HG03439 (cell line): ENCODE data around the gene ANAPC10.
A peak's percentile ranks its signal among the peaks of the same experiment; 100 is the strongest.
"Not testable (repeated sequence)": the region's sequence is repeated elsewhere in the genome, so short reads cannot be mapped to it uniquely, and the experiment has no call there.

ENCODE experiments used
- ATAC-seq: cut with Tn5 transposase; IDR thresholded peaks from one replicate; pipeline ENCODE4 v1.9.1; 2021; ENCODE audit warnings: mild to moderate bottlenecking, moderate library complexity; ENCODE audit not compliant: unreplicated experiment

The ANAPC10 gene

DNA sequence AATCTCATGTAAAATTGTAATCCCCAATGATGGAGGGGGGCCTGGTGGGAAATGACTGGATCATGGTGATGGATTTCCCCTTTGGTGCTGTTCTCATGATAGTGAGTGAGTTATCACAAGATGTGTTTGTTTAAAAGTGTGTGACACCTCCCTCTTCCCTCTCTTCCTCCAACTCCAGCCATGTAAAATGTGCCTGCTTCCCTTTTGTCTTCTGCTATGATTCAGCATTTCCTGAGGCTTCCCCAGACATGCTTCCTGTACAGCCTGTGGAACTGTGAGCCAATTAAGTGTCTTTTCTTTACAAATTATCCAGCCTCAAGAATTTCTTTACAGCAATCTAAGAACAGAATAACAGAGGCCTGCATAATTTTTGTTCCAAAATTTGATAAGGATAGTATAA is 85.2 kb downstream of the ANAPC10 start:
- ATAC-seq: no peak

DNA sequence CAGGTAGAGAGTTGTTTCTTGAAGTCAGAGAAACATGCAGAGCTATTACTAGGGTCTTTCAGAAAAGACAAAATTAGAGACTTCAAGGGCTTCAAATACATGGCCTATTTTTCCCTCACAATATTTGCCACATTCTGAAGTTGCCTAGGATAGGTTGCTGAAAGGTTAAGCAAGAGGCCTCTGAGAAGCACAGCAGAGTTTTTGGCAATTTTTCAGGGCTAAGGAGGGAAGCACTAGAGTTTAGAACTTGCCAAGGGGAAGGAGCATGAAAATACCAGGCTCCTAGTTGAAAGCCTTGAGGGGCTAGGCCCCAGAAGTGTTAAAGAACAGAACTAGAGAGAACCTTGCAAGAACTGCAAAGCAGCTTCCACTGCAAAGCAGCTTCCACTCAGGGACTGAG is 86.4 kb downstream of the ANAPC10 start:
- ATAC-seq: no peak

DNA sequence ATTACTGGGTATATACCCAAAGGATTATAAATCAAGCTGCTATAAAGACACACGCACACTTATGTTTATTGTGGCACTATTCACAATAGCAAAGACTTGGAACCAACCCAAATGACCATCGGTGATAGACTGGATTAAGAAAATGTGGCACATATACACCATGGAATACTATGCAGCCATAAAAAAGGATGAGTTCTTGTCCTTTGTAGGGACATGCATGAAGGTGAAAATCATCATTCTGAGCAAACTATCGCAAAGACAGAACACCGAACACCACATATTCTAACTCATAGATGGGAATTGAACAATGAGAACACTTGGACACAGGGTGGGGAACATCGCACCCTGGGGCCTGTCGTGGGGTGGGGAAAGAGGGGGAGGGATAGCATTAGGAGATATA is 87.7 kb downstream of the ANAPC10 start:
- not testable (repeated sequence) for ATAC-seq

DNA sequence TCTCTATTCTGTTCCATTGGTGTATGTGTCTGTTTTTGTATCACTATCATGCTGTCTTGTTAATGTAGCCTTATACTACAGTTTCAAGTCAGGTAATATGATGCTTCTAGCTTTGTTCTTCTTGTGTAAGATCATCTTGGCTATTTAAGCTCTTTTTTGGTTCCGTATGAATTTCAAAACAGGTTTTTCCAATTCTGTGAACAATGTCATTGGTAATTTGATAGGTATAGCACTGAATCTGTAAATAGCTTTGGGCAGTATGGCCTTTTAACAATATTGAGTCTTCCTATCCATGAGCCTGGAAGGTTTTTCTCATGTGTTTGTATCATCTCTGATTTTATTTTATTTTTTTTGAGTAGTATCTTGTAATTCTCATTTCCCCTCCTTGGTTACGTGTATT is 94.3 kb downstream of the ANAPC10 start:
- ATAC-seq: no peak

DNA sequence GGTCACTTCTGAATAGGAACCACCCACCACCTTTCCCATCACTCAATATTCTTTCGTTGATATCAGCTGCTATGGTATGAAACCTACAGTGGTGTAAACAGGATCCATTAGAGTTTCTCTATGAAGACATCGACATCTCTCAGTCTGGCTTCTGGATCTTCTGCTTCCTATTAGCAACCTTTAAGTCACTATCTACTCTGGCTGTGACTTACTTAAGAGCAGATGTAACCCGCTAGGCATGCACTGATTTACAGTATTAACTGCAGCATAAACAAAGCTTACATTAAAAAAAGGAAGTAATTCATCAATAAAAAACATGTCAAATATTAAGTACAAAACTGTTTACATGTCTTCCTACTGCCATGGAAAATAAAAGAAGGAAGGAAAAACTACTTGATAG is 96.4 kb downstream of the ANAPC10 start:
- ATAC-seq: no peak

DNA sequence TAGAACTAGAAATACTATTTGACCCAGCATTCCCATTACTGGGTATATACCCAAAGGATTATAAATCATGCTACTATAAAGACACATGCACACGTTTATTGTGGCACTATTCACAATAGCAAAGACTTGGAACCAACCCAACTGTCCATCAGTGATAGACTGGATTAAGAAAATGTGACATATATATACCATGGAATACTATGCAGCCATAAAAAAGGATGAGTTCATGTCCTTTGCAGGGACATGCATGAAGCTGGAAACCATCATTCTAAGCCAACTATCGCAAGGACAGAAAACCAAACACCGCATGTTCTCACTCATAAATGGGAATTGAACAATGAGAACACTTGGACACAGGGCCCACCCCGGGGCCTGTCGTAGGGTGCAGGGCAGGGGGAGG is 97.3 kb downstream of the ANAPC10 start:
- not testable (repeated sequence) for ATAC-seq

DNA sequence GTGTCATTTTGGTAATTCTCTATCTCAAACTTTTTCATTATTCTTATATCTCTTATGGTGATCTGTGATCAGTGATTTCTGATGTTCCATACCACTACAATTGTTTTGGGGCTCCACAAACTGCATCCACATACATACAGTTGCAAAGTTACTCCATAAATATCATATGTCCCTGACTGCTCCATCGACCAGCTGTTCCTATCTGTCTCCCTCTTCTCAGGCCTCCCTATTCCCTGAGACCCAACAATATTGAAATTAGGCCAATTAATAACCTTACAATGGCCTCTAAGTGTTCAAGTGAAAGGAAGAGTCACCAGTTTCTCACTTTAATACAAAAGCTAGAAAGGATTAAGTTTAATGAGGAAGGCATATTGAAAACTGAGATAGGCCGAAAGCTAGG is 108.7 kb downstream of the ANAPC10 start:
- ATAC-seq: no peak

DNA sequence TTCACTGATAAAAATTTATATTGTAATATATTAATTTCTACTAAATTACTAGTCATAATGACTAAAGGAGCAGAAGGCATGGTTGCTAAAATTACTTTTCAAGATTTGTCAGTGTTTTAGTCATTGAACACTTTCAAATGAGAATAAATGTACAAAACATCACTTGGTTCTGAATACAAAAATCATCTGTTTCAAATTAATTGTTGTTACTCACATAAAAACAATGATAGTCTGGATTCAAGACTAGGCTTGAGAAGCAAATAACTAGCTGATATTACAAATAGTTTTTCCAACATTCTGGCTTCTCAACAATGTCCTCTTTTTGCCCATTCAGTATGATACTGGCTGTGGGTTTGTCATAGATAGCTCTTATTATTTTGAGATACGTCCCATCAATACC is 112.5 kb downstream of the ANAPC10 start:
- ATAC-seq: no peak

DNA sequence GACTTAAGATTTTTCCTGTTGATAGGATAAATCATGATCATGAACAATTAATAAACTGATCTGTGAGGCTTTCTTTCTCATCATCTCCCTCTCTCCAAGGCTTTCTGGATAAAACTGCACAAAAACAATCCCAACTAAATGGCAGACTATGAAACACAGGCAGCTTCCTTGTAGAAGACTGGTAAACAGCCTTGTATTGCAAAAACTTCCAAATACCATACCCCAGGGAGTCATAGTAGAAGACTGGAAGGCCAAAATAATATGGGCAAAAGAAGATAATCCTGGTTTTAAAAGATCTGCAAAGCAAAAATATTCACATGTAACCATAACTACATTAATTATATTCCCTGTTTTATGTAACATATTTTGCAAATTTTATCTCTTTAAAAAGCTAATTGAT is 113.0 kb downstream of the ANAPC10 start:
- no peak for ATAC-seq

DNA sequence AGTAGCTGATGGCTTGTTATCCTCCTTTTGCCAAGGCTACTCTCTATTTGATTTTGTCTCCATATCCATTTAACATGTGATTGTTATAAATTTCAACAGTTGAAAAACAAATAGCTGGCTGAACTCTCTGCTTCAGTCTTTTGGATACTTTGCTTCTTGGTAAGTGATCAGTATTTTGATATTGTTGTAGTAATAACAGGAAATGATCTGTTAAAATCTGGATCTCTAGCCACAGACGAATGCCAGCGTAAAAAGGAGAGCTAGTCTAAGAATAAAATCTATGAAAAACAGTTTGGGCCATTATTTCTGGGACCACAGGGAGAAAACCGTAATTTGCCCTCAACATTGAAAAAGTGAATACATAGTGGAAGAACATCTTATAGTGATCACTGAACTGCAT is 113.8 kb downstream of the ANAPC10 start:
- ATAC-seq: no peak

DNA sequence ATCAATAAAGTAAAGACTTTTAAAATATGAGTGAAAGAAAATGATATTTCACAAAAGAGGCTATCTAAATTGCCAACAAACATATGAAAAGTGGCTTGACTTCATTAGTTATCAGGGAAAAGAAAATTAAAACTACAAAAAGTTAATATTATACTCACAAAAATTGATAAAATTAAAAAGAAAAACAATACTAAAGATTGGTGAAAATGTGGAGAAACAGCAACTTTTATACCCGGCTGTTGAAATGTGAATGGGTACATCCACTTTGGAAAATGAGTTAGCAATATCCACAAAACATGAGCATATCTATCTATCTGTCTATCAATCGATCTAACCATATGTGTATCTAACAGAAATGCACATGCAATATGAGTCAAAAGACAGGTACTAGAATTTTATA is 122.3 kb downstream of the ANAPC10 start:
- no peak for ATAC-seq

DNA sequence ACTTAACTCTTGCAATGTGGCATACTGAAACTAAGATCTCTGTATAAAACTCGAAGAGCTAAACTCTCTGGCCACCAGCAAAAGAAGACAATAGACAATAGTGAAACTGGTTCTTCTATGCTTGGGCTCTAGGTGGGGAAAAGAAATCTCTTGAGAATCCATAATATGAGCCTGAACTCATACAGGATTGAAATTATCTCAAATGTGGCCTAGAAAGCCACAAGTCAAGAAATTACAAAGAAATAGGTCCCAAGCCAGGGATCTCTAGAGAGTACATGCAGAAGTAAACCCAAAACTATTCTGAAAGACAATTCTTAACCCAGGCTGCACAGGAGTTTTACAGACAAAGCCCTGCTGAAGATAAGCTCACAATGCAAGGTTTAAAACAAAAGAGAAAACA is 127.4 kb downstream of the ANAPC10 start:
- ATAC-seq: peak; percentile 69

DNA sequence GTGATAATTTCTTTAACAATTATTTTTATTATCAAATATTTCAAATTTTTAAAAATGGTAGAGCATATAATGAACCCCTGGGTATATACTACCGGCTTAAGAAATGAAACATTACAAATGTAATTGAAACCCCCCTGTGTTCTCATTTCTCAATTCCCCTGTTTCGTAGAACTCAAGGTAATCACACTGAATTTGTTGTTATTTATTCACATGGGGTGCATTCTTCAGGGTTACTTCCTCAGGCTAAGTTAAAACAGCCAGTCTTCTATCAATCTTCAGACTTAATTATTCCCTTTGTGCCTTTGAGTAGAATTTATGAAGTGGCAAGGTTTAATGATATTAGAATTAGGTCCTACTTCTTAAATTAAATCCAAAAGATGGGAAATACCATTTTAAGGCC is 128.2 kb downstream of the ANAPC10 start:
- ATAC-seq: no peak

DNA sequence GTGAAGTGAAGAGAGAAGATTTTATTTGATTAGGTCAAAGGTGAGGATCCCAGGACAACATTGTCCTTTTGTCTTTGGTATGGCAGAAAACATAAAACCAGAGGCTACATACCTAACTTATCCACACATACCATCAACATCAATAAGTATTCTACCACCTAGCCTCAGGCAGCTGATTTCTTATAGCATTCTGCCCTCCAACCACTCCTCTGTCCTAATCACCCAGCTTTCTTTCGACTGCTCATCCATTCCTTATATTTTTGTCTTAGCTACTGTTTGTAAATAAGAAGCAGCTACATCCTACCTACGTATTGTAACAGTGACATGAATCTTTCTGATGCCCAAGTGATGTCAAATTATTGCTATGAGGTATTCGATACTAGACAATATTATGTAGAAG is 129.4 kb downstream of the ANAPC10 start:
- ATAC-seq: no peak

DNA sequence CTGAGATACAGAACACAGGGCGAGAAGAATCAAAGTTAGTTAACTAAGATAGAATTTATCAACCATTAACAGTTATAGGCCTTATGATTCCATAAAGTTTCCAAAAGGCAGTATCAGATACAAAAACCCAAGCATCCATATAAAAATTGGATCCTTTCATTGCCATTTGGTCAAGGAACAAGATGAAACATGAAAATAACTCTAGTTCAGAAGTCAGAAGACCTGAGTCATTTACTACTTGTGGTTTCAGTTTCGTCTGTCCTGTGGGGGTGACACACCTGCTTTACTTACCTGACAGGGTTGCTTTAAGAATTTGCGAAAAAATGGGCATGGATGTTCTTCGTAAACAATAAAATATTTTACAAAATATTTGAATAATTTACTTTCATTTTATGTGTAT is 130.8 kb downstream of the ANAPC10 start:
- peak; percentile 67 for ATAC-seq

DNA sequence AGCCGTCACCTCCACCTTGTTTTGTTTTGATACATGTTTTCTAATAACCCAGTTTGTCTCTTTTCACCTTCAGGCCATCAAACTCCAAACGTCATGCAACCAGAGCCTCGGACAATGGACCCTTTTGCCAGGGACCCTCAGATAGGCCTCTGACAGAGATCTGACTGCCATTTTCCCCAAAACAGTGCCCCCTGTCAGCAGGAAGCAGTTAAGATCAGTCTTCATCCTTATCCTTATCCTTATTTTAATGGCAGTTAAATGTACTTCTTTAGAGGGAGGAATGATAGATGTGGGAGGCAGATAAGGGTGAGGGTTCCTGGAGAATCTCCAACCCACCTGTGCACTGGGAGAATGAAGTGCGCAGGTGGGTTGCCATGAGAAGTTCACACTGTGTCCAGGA is 135.7 kb downstream of the ANAPC10 start:
- ATAC-seq: no peak

DNA sequence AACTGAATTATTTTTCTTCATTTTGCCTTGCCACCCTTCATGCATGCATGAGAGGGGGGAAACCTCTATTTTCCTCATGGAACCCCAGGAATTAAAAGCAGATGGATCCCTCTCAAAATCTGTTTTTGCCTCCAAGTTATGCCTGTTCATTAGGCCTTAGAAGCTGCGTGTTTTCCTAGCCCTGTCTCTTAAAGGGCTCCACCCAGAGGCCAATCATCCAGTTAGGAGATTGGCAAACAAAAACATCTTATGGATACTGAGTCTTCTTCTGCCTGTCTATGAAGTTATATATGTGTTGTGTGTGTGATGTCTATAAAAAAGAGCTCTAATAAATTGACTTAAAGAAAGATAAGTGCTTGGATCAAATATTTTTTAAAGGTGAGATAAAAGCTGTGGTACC is 142.9 kb downstream of the ANAPC10 start:
- no peak for ATAC-seq

DNA sequence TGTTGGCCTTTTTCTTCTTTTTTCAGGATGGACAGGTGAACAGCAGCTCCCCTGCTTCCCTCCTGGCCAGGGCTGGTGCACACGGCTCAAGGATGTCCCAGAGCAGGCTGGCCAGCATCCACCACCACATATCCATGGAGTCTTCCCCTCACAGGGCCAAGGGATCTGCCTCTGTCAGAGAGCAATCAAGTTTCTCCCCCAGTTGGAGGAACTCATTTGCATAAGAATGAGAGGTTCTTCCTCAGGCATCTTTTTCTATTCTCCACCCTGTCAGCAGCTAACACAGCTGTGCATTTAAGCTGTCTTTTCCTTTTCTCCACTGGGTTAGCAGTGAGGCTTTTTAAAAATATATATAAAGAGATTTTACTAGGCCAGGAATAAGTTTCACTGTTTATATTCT is 143.8 kb downstream of the ANAPC10 start:
- no peak for ATAC-seq

DNA sequence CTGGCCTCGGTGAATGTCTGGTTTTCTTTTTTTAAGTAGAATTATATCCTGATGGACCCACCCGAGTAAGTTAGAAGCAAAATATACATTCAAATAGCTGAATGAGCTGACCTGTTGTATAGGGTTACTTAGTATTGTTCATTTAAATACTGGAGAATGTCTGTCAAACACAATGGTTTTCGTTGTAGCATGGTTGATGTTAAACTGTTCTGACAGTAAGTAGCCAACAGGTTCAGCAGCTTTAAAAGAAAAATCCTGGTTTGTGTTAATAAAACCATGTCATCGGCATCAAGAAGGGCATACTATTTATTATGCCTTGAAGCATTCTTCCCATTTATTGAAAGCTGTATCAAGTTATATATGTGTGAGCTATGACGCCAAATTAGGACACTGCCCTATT is 149.6 kb downstream of the ANAPC10 start:
- no peak for ATAC-seq

DNA sequence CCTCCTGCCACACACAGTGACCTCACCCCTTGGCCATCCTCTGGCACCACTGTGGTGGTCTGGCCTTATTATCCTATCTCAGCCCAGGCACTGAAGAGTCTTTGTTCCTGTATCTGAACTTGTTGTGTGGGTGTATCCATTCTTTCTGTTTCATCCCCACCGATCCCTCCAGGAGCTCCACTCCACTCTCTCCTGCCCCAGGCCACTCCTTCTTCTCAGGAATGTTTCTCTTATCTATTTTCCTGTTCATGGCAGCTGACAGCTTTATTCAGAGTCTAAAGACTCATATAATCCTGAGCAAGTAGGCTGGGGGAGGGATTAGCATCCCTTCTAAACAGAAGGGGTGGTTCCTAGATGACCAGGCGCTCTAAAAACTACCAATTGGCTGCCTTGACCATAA is 150.0 kb downstream of the ANAPC10 start:
- no peak for ATAC-seq
